Keratinocyte (primary cell): ENCODE data around the gene TCTN1. TPM values are rescaled to one million over a fixed set of nuclear protein-coding genes. Genes with fewer than 3 reads are reported as not detected.

ENCODE experiments used
- DNase-seq: peaks from one replicate; pipeline ENCODE4 v3.0.0-alpha.2; 2011; ENCODE audit warnings: low read depth, missing footprints, low spot score
- FAIRE-seq: peaks from 2 replicates; lab custom pipeline; 2011; peaks lifted over from hg19 to GRCh38; lab: Jason Lieb, UNC
- H2AFZ ChIP-seq: 2 replicates; pipeline ENCODE4 v1.6.0; 2012; ENCODE audit warnings: low read length, control low read depth, inconsistent platforms; ENCODE audit not compliant: control insufficient read depth
- H3K27ac ChIP-seq: 2 replicates; pipeline ENCODE4 v1.5.1; 2011; ENCODE audit warnings: low read length; ENCODE audit not compliant: control insufficient read depth, insufficient read depth
- H3K27me3 ChIP-seq: 3 replicates; pipeline ENCODE4 v1.6.0; 2011; ENCODE audit warnings: low read length; ENCODE audit not compliant: control insufficient read depth, insufficient read depth; ENCODE audit errors: extremely low read depth
- H3K36me3 ChIP-seq, 2 experiments: 2 replicates in 1 of 2; 3 replicates in 1 of 2; pipeline ENCODE4 v1.5.1; 2011; ENCODE audit warnings: low read length in 2 of 2, mild to moderate bottlenecking in 1 of 2; ENCODE audit not compliant: control insufficient read depth in 2 of 2, insufficient read depth in 2 of 2; ENCODE audit errors: extremely low read depth in 1 of 2
- H3K4me1 ChIP-seq: 3 replicates; pipeline ENCODE4 v1.5.1; 2011; ENCODE audit warnings: low read length; ENCODE audit not compliant: control insufficient read depth, insufficient read depth; ENCODE audit errors: extremely low read depth
- H3K4me2 ChIP-seq: 3 replicates; pipeline ENCODE4 v1.6.0; 2011; ENCODE audit warnings: low read depth, low read length; ENCODE audit not compliant: control insufficient read depth, insufficient read depth; ENCODE audit errors: extremely low read depth
- H3K4me3 ChIP-seq, 3 experiments: fragments of 200-600 bp in 1 of 3; sonication (generic) in 1 of 3; 2 replicates in 2 of 3; 3 replicates in 1 of 3; pipeline ENCODE4 v1.5.1; 2011 to 2016; ENCODE audit warnings: low read length in 3 of 3, mild to moderate bottlenecking in 3 of 3, control low read depth in 2 of 3, inconsistent platforms in 1 of 3, low read depth in 1 of 3, mixed read lengths in 1 of 3, mixed run types in 1 of 3, moderate library complexity in 1 of 3; ENCODE audit not compliant: control insufficient read depth in 2 of 3, insufficient read depth in 2 of 3; ENCODE audit errors: extremely low read depth in 1 of 3
- H3K79me2 ChIP-seq: 2 replicates; pipeline ENCODE4 v1.6.0; 2012; ENCODE audit warnings: low read length; ENCODE audit not compliant: control insufficient read depth, insufficient read depth
- H3K9ac ChIP-seq: 3 replicates; pipeline ENCODE4 v1.6.0; 2011; ENCODE audit warnings: low read length; ENCODE audit not compliant: control insufficient read depth, insufficient read depth; ENCODE audit errors: extremely low read depth
- H3K9me1 ChIP-seq: 3 replicates; pipeline ENCODE4 v1.6.0; 2011; ENCODE audit warnings: low read length; ENCODE audit not compliant: control insufficient read depth, insufficient read depth; ENCODE audit errors: extremely low read depth
- H3K9me3 ChIP-seq: 2 replicates; pipeline ENCODE4 v1.5.1; 2012; ENCODE audit warnings: low read depth, low read length; ENCODE audit not compliant: control insufficient read depth
- H4K20me1 ChIP-seq: 3 replicates; pipeline ENCODE4 v1.6.0; 2011; ENCODE audit warnings: low read length; ENCODE audit not compliant: control insufficient read depth, insufficient read depth; ENCODE audit errors: extremely low read depth
- EZH2 ChIP-seq: IDR thresholded peaks from one replicate; pipeline ENCODE4 v1.6.1; 2012; ENCODE audit warnings: inconsistent platforms, mild to moderate bottlenecking, low read length, moderate library complexity
- dilution Hi-C: fragments of 300-500 bp; cut with MboI; formaldehyde crosslinking; loops from one replicate; pipeline ENCODE4 v1.7.0; 2020; ENCODE audit warnings: low sequenced_read_pairs; ENCODE audit not compliant: extremely low pct_ligation_motif_present
- polyA plus RNA-seq, 5 experiments: library from polyadenylated mRNA; depleted of rRNA in 3 of 5; stranded (reverse) in 3 of 5; stranded (forward) in 1 of 5; unstranded in 1 of 5; fragments of >200 nt; gene quantifications; 1 replicate in 1 of 5; 2 replicates in 3 of 5; 3 replicates in 1 of 5; pipeline versions ENCODE4 v1.2.1 to v1.2.3, GENCODE V29; 2011 to 2012; ENCODE audit warnings: missing spikeins in 2 of 5, low read depth in 1 of 5, low replicate concordance in 1 of 5
- TF ChIP-seq, protein P1 (sequence below), 3 experiments: IDR thresholded peaks in 1 of 3; conservative IDR thresholded peaks in 1 of 3; optimal IDR thresholded peaks in 1 of 3; 2 replicates in 2 of 3; 3 replicates in 1 of 3; pipeline versions ENCODE3 to v1.5.1; 2011; ENCODE audit warnings: low read length in 3 of 3, mild to moderate bottlenecking in 3 of 3, moderate library complexity in 2 of 3, control low read depth in 1 of 3, inconsistent platforms in 1 of 3; ENCODE audit not compliant: insufficient read depth in 2 of 3; ENCODE audit errors: extremely low read depth in 1 of 3

Gene TCTN1
- polyA plus RNA-seq, 1 donor (not counting 4 experiments of a cell fraction or from before 2014, with no cell fraction given), result 30.6 TPM

DNA sequence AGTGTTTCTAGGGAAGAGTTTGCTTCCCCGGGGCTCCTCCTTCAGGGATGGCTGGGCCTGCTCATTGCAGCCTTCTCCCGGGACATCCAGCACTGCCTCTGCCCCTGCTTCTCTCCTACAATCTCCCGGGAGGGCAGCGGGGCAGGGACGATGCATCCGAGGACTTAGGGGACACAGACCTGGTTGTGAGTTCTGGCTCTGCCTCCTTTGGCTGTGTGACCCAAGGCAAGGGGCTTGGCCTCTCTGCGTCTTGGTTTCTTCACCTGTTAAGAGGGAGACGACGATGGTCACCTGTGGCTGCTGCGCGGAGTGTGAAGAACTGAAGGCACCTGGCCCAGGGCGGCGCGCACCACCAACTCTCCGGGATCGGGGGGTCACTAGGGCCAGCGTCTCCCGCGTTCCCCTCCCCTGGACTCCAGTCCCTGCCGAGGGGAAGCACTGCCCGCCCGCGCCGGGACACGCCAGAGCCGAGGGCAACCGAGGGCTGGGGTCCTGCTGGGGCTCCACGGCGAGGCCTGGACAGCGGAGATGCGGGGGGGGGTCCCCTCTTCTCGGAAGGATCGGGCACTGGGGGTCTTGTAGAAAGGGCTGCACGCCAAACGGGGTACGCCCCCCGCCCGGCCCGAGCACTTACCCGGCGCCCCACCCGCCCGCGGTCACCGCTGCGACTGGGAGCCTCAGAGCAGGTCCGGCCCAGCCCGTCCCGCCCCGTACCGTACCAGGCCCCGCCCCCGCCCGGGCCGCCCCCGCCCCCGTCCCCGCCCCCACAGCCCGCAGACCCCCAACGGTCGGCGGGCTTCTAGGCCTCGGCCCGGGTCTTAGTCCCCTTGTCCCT, 74.7 kb downstream of the TCTN1 start, which contains the start of gene HVCN1:
Gene HVCN1, minus strand, starts transcription at position 670 of the 835 bp plus-strand sequence. CDS start 5,870 bp downstream, outside the sequence.
- Histone ChIP-seq H3K36me3 (no peaks in the 10 kb centered on the region), H3K4me1 (peaks cover 4% of the 10 kb centered on the region), H3K4me3 (peak within 1 kb of the TSS; percentile 20 to 56 (median 29)), H3K27me3 (peaks cover 14% of the 10 kb centered on the region), H3K27ac (no peak within 1 kb of the TSS), H3K9ac (no peak within 1 kb of the TSS), H3K4me2 (peak within 1 kb of the TSS; percentile 57), H3K79me2 (no peaks in the 10 kb centered on the region), H3K9me3 (no peaks in the 10 kb centered on the region), H4K20me1 (no peaks in the 10 kb centered on the region), H3K9me1 (no peaks in the 10 kb centered on the region), H2AFZ (peak within 1 kb of the TSS; percentile 70)
- no peak for FAIRE-seq
- DNase-seq, result no peak
- dilution Hi-C loops, result no loop called here
- TF ChIP-seq, protein P1, sequence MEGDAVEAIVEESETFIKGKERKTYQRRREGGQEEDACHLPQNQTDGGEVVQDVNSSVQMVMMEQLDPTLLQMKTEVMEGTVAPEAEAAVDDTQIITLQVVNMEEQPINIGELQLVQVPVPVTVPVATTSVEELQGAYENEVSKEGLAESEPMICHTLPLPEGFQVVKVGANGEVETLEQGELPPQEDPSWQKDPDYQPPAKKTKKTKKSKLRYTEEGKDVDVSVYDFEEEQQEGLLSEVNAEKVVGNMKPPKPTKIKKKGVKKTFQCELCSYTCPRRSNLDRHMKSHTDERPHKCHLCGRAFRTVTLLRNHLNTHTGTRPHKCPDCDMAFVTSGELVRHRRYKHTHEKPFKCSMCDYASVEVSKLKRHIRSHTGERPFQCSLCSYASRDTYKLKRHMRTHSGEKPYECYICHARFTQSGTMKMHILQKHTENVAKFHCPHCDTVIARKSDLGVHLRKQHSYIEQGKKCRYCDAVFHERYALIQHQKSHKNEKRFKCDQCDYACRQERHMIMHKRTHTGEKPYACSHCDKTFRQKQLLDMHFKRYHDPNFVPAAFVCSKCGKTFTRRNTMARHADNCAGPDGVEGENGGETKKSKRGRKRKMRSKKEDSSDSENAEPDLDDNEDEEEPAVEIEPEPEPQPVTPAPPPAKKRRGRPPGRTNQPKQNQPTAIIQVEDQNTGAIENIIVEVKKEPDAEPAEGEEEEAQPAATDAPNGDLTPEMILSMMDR (optimal IDR thresholded peaks at IDR 0.05 in 1 of 3, IDR thresholded peaks at IDR 0.05 in 1 of 3, conservative IDR thresholded peaks at IDR 0.05 in 1 of 3; ENCODE audit: extremely low read depth in 1 of 3, insufficient read depth in 2 of 3, low read length in 3 of 3), result no peak
- peak; percentile 44 for TF ChIP-seq EZH2

DNA sequence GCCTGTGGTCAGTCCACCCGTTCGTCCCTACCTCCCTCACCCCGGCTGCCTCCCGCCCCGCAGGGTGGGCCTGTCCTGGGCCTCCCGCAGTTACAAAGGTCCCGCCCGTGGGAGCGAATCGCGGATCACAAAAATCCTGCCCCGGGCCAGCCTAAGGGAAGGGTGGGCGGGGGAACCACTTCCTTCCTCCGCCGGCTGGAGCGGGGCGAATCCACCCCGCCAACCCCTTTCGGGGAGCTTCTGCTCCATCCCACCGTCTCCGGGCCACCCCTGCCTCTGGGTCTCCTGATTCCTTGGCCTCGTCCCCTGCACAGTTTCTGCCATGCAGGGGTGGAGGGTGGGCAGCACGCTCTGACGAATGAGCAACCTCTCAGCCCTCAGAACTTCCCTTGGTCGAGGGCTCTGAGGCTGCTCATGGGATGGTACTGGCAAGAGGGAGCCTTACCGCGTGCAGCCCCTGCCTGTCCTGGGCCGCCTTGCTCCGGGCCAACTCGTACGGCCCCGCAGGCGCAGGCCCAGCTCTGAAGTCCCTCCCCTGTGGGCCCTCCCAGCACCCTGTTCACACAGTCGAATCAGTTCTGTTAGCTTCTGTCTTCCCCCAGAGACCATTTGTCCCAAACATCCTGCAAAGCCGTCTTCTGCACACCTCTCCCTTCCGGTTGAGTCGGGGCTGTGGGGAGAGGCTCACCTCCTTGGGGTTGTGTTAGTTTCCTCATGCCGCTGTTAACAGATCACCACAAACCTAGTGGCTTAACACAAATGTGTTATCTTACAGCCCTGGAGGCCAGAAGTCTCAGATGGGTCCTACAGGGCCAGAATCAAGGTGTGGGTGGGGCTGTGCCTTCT, 75.6 kb downstream of the TCTN1 start:
- Histone ChIP-seq H3K27ac (no peak overlapping the region), H3K4me1 (peaks cover 4% of the 10 kb centered on the region), H3K4me3 (peak overlapping the region in 2 of 3 experiments; percentile 0 to 12), H3K4me2 (peak overlapping the region; percentile 30), H3K27me3 (peaks cover 14% of the 10 kb centered on the region), H3K9ac (no peak overlapping the region), H3K36me3 (no peaks in the 10 kb centered on the region), H3K9me3 (no peaks in the 10 kb centered on the region), H2AFZ (peak overlapping the region; percentile 70), H3K79me2 (no peaks in the 10 kb centered on the region), H4K20me1 (no peaks in the 10 kb centered on the region), H3K9me1 (no peaks in the 10 kb centered on the region)
- FAIRE-seq (no peak), DNase-seq (no peak)
- TF ChIP-seq, protein P1 (optimal IDR thresholded peaks at IDR 0.05 in 1 of 3, IDR thresholded peaks at IDR 0.05 in 1 of 3, conservative IDR thresholded peaks at IDR 0.05 in 1 of 3; ENCODE audit: extremely low read depth in 1 of 3, insufficient read depth in 2 of 3, low read length in 3 of 3), result no peak
- no peak for TF ChIP-seq EZH2
- dilution Hi-C loops, result no loop called here
